Liver (tissue), 9 donors: Measurements from ENCODE around the gene GSAP. TPM values are rescaled to one million over a fixed set of nuclear protein-coding genes. Genes with fewer than 3 reads are reported as not detected.

Experiments
- DNase-seq: peaks from one replicate; pipeline ENCODE4 v3.0.0-alpha.2; 2017; ENCODE audit warnings: low spot score
- H3K27ac ChIP-seq, 2 donors: one replicate each; pipeline ENCODE4 v1.7.0; 2013; ENCODE audit warnings: inconsistent platforms in 2 of 2, low read length in 2 of 2, control low read depth in 1 of 2, low read depth in 1 of 2, mild to moderate bottlenecking in 1 of 2
- H3K27me3 ChIP-seq, 4 donors: one replicate each; pipeline versions ENCODE4 v1.6.1 to v1.7.0; 2013; ENCODE audit warnings: low read length in 3 of 4, inconsistent platforms in 1 of 4, mild to moderate bottlenecking in 1 of 4, moderate library complexity in 1 of 4; ENCODE audit not compliant: control insufficient read depth in 4 of 4, insufficient read depth in 4 of 4
- H3K36me3 ChIP-seq, 4 donors: one replicate each; pipeline versions ENCODE4 v1.6.1 to v1.7.0; 2013; ENCODE audit warnings: low read length in 3 of 4, mild to moderate bottlenecking in 3 of 4, low read depth in 1 of 4, moderate library complexity in 1 of 4; ENCODE audit not compliant: control insufficient read depth in 4 of 4, insufficient read depth in 3 of 4
- H3K4me1 ChIP-seq, 4 donors: one replicate each; pipeline versions ENCODE4 v1.6.1 to v1.7.0; 2013; ENCODE audit warnings: low read length in 3 of 4, mild to moderate bottlenecking in 3 of 4, moderate library complexity in 1 of 4; ENCODE audit not compliant: control insufficient read depth in 4 of 4, insufficient read depth in 4 of 4
- H3K4me3 ChIP-seq, 3 donors: one replicate each; pipeline versions ENCODE4 v1.6.1 to v1.7.0; 2013; ENCODE audit warnings: low read length in 3 of 3, control low read depth in 1 of 3, low read depth in 1 of 3, mild to moderate bottlenecking in 1 of 3
- H3K9ac ChIP-seq, 2 donors: one replicate each; pipeline ENCODE4 v1.7.0; 2013; ENCODE audit warnings: low read length in 2 of 2, mild to moderate bottlenecking in 2 of 2, moderate library complexity in 2 of 2, control low read depth in 1 of 2, low read depth in 1 of 2
- H3K9me3 ChIP-seq, 4 donors: one replicate each; pipeline versions ENCODE4 v1.6.1 to v1.7.0; 2013; ENCODE audit warnings: low read length in 3 of 4; ENCODE audit not compliant: control insufficient read depth in 4 of 4
- EGR1 ChIP-seq, 2 donors: IDR thresholded peaks; 2 replicates each; pipeline ENCODE4 v1.6.1; 2016 to 2018; ENCODE audit warnings: antibody characterized with exemption in 2 of 2, low read depth in 2 of 2
- FOXA1 ChIP-seq: IDR thresholded peaks from 2 replicates; pipeline ENCODE4 v1.6.1; 2016; ENCODE audit warnings: antibody characterized with exemption
- FOXA2 ChIP-seq: IDR thresholded peaks from 2 replicates; pipeline ENCODE4 v1.6.1; 2016; ENCODE audit warnings: antibody characterized with exemption
- GABPA ChIP-seq, 2 donors: IDR thresholded peaks in 1 of 2; conservative IDR thresholded peaks in 1 of 2; 2 replicates each; pipeline ENCODE4 v1.6.1; 2016; ENCODE audit warnings: antibody characterized with exemption in 2 of 2, mild to moderate bottlenecking in 1 of 2, moderate library complexity in 1 of 2
- HNF4A ChIP-seq, 2 donors: conservative IDR thresholded peaks; 2 replicates each; pipeline ENCODE4 v1.6.1; 2016; ENCODE audit warnings: antibody characterized with exemption in 2 of 2, mild to moderate bottlenecking in 2 of 2
- HNF4G ChIP-seq: IDR thresholded peaks from 2 replicates; pipeline ENCODE4 v1.6.1; 2016; ENCODE audit warnings: antibody characterized with exemption
- JUND ChIP-seq, 2 donors: IDR thresholded peaks; 2 replicates each; pipeline ENCODE4 v1.6.1; 2016; ENCODE audit warnings: antibody characterized with exemption in 2 of 2
- NR2F2 ChIP-seq: IDR thresholded peaks from 2 replicates; pipeline ENCODE4 v1.6.1; 2016; ENCODE audit warnings: antibody characterized with exemption
- RAD21 ChIP-seq, 2 donors: IDR thresholded peaks; 2 replicates each; pipeline ENCODE4 v1.6.1; 2016; ENCODE audit warnings: antibody characterized with exemption in 2 of 2, mild to moderate bottlenecking in 2 of 2
- RXRA ChIP-seq, 2 donors: IDR thresholded peaks; 2 replicates each; pipeline ENCODE4 v1.6.1; 2017 to 2018; ENCODE audit warnings: antibody characterized with exemption in 2 of 2, mild to moderate bottlenecking in 1 of 2
- SP1 ChIP-seq: IDR thresholded peaks from 2 replicates; pipeline ENCODE4 v1.6.1; 2018; ENCODE audit warnings: antibody characterized with exemption, mild to moderate bottlenecking
- TAF1 ChIP-seq: conservative IDR thresholded peaks from 2 replicates; pipeline ENCODE4 v1.6.1; 2016; ENCODE audit warnings: antibody characterized with exemption, mild to moderate bottlenecking
- YY1 ChIP-seq: IDR thresholded peaks from 2 replicates; pipeline ENCODE4 v1.6.1; 2016; ENCODE audit warnings: antibody characterized with exemption, mild to moderate bottlenecking
- WGBS: extraction: QIAGEN DNeasy Blood & Tissue Kit; methylation state at CpG from one replicate; pipeline ENCODE4 v1.1.7; 2013; 5-methylcytosine and 5-hydroxymethylcytosine counted together
- polyA plus RNA-seq, 2 donors: library from polyadenylated mRNA; stranded (reverse) in 1 of 2; unstranded in 1 of 2; fragments of 200-250 nt in 1 of 2; fragments of >200 nt in 1 of 2; fragmentation: Nextera tagmentation in 1 of 2; extraction: Ambion mirVana in 1 of 2; gene quantifications; one replicate each; pipeline versions ENCODE4 v1.2.1 to v1.2.3, GENCODE V29; 2013 to 2015
- total RNA-seq, 2 donors: library from RNA; depleted of rRNA; stranded (reverse); fragments of >200 nt; gene quantifications; one replicate each; pipeline ENCODE4 v1.2.3, GENCODE V29; 2014
- TF ChIP-seq, protein P1 (sequence below): IDR thresholded peaks from 2 replicates; pipeline ENCODE4 v1.6.1; 2016; ENCODE audit warnings: antibody characterized with exemption
- TF ChIP-seq, protein P2 (sequence below): fragments of 150-350 bp; IDR thresholded peaks from 2 replicates; pipeline ENCODE4 v1.5.1; 2017; ENCODE audit warnings: improper control_type of control experiment, low read depth, low read length; ENCODE audit not compliant: missing input control
- TF ChIP-seq, protein P3 (sequence below): IDR thresholded peaks from 2 replicates; pipeline ENCODE4 v1.6.1; 2016; ENCODE audit warnings: antibody characterized with exemption
- TF ChIP-seq, protein P4 (sequence below): IDR thresholded peaks from 2 replicates; pipeline ENCODE4 v1.6.1; 2016; ENCODE audit warnings: antibody characterized with exemption, mild to moderate bottlenecking
- donor health status: healthy.
- donor health status: healthy.
- donor health status: healthy.
- donor health status: healthy.
- donor health status: healthy.

Gene GSAP
- total and polyA plus RNA-seq, 4 donors, result 4.1 to 30.9 (median 17.7) TPM

DNA sequence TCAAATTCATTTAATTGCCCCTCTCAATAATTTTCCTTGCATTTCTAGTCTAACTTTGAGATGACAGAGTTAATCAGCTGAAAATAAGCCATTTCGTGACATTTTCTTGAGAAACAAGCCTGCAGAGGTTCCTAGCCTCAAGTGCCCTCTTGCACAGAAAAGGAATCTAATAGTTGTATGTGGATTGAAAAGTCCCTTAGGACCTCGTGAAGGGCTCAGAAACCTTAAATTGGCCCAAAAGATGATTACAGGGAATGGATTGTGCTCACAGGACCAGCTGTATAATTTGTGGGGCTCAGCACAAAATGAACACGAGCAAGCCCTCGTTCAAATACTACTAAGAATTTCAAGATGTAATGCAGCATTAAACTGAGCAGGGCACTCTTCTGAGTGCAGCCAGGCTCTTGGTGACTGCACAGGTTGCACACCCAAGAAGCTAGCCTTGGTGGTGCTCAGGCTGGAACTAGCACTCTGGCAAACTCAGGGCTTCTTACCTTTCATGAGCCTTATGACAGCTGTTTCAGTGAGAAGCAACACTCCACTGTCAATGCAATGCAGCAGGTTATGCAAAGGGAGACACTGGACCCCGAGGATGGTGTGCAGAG is 102.2 kb downstream of the GSAP start:
- Histone ChIP-seq H3K36me3 (peaks cover 3 to 54% (median 47%) of the 10 kb centered on the region in 4 donors), H3K9me3 (no peaks in the 10 kb centered on the region), H3K27me3 (no peaks in the 10 kb centered on the region), H3K9ac (no peak overlapping the region), H3K27ac (no peak overlapping the region), H3K4me1 (peaks cover 0 to 1% (median 0%) of the 10 kb centered on the region in 4 donors), H3K4me3 (no peak overlapping the region)
- WGBS, result 90% methylated on average over 5 of the region's 5 CpGs
- TF ChIP-seq, protein P1, sequence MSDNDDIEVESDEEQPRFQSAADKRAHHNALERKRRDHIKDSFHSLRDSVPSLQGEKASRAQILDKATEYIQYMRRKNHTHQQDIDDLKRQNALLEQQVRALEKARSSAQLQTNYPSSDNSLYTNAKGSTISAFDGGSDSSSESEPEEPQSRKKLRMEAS, result no peak
- no peak for TF ChIP-seq YY1
- TF ChIP-seq NR2F2, result no peak
- TF ChIP-seq, protein P2, sequence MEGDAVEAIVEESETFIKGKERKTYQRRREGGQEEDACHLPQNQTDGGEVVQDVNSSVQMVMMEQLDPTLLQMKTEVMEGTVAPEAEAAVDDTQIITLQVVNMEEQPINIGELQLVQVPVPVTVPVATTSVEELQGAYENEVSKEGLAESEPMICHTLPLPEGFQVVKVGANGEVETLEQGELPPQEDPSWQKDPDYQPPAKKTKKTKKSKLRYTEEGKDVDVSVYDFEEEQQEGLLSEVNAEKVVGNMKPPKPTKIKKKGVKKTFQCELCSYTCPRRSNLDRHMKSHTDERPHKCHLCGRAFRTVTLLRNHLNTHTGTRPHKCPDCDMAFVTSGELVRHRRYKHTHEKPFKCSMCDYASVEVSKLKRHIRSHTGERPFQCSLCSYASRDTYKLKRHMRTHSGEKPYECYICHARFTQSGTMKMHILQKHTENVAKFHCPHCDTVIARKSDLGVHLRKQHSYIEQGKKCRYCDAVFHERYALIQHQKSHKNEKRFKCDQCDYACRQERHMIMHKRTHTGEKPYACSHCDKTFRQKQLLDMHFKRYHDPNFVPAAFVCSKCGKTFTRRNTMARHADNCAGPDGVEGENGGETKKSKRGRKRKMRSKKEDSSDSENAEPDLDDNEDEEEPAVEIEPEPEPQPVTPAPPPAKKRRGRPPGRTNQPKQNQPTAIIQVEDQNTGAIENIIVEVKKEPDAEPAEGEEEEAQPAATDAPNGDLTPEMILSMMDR, result no peak
- TF ChIP-seq FOXA2, result no peak
- no peak for TF ChIP-seq HNF4A (conservative IDR thresholded peaks at IDR 0.05)
- TF ChIP-seq EGR1 (IDR thresholded peaks at IDR 0.05; ENCODE audit: low read depth in 2 of 2), result no peak
- TF ChIP-seq SP1, result no peak
- TF ChIP-seq FOXA1, result no peak
- TF ChIP-seq JUND (IDR thresholded peaks at IDR 0.05), result no peak
- TF ChIP-seq HNF4G, result no peak
- no peak for TF ChIP-seq RAD21 (IDR thresholded peaks at IDR 0.05)
- TF ChIP-seq, protein P3, sequence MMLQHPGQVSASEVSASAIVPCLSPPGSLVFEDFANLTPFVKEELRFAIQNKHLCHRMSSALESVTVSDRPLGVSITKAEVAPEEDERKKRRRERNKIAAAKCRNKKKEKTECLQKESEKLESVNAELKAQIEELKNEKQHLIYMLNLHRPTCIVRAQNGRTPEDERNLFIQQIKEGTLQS, result no peak
- DNase-seq, result no peak

GRCh38 chr7:77313085-77313484 is 103.1 kb downstream of the GSAP start:
- H3K9me3 ChIP-seq, result no peaks in the 10 kb centered on the region
- H3K9ac ChIP-seq, result no peak overlapping the region
- DNase-seq, result no peak
- peaks cover 2 to 60% (median 48%) of the 10 kb centered on the region in 4 donors for H3K36me3 ChIP-seq
- peaks cover 0 to 1% (median 0%) of the 10 kb centered on the region in 4 donors for H3K4me1 ChIP-seq
- 76% methylated on average over 2 of the region's 2 CpGs for WGBS
- no peaks in the 10 kb centered on the region for H3K27me3 ChIP-seq
- no peak overlapping the region for H3K4me3 ChIP-seq
- H3K27ac ChIP-seq, result no peak overlapping the region
- TF ChIP-seq SP1 (no peak), EGR1 (IDR thresholded peaks at IDR 0.05; ENCODE audit: low read depth in 2 of 2) (no peak), FOXA2 (no peak), RXRA (IDR thresholded peaks at IDR 0.05) (no peak), HNF4A (conservative IDR thresholded peaks at IDR 0.05) (no peak)

DNA sequence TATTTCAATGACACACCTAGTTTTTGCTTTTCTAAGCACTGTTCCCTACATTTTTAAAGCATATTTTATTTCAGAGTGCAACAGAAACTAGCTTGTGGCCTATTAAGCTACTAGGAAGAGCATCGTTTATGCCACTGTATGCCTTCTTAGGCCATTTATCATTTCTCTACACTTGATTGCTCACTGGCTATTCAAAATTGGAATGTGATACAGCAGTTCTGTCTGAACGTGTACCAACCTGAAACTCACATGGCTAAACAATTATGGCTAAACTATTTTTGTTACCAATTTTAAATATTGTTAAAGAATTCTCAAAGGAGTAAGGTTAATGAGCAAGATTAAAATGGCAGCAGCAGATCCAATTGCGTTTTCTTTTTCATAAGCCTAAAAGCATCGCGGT is 105.2 kb downstream of the GSAP start:
- no peak overlapping the region for H3K9ac ChIP-seq
- no peaks in the 10 kb centered on the region for H3K27me3 ChIP-seq
- peaks cover 0 to 2% (median 0%) of the 10 kb centered on the region in 4 donors for H3K9me3 ChIP-seq
- no peaks in the 10 kb centered on the region for H3K4me1 ChIP-seq
- no peak overlapping the region for H3K4me3 ChIP-seq
- 96% methylated on average over 5 of the region's 5 CpGs for WGBS
- DNase-seq, result no peak
- no peak overlapping the region for H3K27ac ChIP-seq
- peaks cover 2 to 60% (median 46%) of the 10 kb centered on the region in 4 donors for H3K36me3 ChIP-seq
- no peak for TF ChIP-seq RXRA (IDR thresholded peaks at IDR 0.05)
- TF ChIP-seq, protein P2, result no peak
- TF ChIP-seq HNF4A (conservative IDR thresholded peaks at IDR 0.05), result no peak
- no peak for TF ChIP-seq NR2F2
- TF ChIP-seq EGR1 (IDR thresholded peaks at IDR 0.05; ENCODE audit: low read depth in 2 of 2), result no peak
- TF ChIP-seq, protein P1, result no peak
- TF ChIP-seq, protein P4, sequence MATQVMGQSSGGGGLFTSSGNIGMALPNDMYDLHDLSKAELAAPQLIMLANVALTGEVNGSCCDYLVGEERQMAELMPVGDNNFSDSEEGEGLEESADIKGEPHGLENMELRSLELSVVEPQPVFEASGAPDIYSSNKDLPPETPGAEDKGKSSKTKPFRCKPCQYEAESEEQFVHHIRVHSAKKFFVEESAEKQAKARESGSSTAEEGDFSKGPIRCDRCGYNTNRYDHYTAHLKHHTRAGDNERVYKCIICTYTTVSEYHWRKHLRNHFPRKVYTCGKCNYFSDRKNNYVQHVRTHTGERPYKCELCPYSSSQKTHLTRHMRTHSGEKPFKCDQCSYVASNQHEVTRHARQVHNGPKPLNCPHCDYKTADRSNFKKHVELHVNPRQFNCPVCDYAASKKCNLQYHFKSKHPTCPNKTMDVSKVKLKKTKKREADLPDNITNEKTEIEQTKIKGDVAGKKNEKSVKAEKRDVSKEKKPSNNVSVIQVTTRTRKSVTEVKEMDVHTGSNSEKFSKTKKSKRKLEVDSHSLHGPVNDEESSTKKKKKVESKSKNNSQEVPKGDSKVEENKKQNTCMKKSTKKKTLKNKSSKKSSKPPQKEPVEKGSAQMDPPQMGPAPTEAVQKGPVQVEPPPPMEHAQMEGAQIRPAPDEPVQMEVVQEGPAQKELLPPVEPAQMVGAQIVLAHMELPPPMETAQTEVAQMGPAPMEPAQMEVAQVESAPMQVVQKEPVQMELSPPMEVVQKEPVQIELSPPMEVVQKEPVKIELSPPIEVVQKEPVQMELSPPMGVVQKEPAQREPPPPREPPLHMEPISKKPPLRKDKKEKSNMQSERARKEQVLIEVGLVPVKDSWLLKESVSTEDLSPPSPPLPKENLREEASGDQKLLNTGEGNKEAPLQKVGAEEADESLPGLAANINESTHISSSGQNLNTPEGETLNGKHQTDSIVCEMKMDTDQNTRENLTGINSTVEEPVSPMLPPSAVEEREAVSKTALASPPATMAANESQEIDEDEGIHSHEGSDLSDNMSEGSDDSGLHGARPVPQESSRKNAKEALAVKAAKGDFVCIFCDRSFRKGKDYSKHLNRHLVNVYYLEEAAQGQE, result no peak
- no peak for TF ChIP-seq TAF1
- TF ChIP-seq FOXA1, result no peak
- TF ChIP-seq SP1, result no peak
- TF ChIP-seq FOXA2, result no peak
- TF ChIP-seq, protein P3, result no peak
- TF ChIP-seq JUND (IDR thresholded peaks at IDR 0.05), result no peak
- no peak for TF ChIP-seq GABPA (IDR thresholded peaks at IDR 0.05 in 1 of 2, conservative IDR thresholded peaks at IDR 0.05 in 1 of 2)
- no peak for TF ChIP-seq HNF4G
- no peak for TF ChIP-seq RAD21 (IDR thresholded peaks at IDR 0.05)
